Progenitor cell of endocrine pancreas (in vitro differentiated cells): ENCODE results near the gene KPNA5. TPM values are rescaled to one million over a fixed set of nuclear protein-coding genes. Genes with fewer than 3 reads are reported as not detected.

Experiments
- DNase-seq: peaks from one replicate; pipeline ENCODE4 v3.0.0; 2021; ENCODE audit warnings: low spot score; ENCODE audit not compliant: unreplicated experiment
- H3K27ac Mint-ChIP-seq: 2 replicates; pipeline ENCODE4 v1.8.0; 2021; ENCODE audit warnings: mild to moderate bottlenecking, moderate library complexity, mixed read lengths
- H3K27me3 Mint-ChIP-seq: 2 replicates; pipeline ENCODE4 v1.8.0; 2021; ENCODE audit warnings: mixed read lengths
- H3K36me3 Mint-ChIP-seq: 2 replicates; pipeline ENCODE4 v1.8.0; 2022; ENCODE audit warnings: mixed read lengths; ENCODE audit not compliant: insufficient read depth
- H3K4me1 Mint-ChIP-seq: 2 replicates; pipeline ENCODE4 v1.8.0; 2021; ENCODE audit warnings: low read depth, mixed read lengths
- H3K4me3 Mint-ChIP-seq: 2 replicates; pipeline ENCODE4 v1.8.0; 2021; ENCODE audit warnings: low read depth, mild to moderate bottlenecking, moderate library complexity, mixed read lengths
- H3K9me3 Mint-ChIP-seq: 2 replicates; pipeline ENCODE4 v1.8.0; 2021; ENCODE audit warnings: low read depth, mixed read lengths
- total RNA-seq: library from RNA; stranded (reverse); gene quantifications from 2 replicates; pipeline ENCODE4 v1.2.1, GENCODE V29; 2021
- TF ChIP-seq, protein P1 (sequence below): fragments of 200-600 bp; sonication (generic); IDR thresholded peaks from one replicate; pipeline ENCODE4 v1.5.0; 2021; ENCODE audit warnings: antibody characterized with exemption, mild to moderate bottlenecking; ENCODE audit not compliant: unreplicated experiment

The KPNA5 gene
- total RNA-seq, 1 donor from 2014 or later: 24.5 TPM

DNA sequence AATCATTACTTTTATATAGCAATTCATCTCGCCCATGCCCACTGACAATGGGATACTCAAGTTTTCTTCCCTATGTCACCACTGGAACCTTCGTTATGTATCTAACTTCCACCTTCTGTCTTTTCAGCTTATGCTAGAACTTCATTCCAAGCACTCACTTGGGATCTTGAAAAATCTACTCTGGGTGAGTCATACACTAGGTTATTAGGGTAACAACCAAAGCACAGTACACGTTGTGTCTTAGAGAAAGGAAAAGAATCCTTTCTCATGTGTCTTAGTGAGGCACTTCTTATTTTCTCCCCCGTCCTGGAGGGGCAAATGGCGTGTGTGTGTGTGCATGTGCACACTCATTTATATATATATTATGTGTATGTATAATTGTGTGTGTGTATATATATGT is 102.8 kb downstream of the KPNA5 start:
- H3K4me3 Mint-ChIP-seq: no peak overlapping the region
- no peaks in the 10 kb centered on the region for H3K9me3 Mint-ChIP-seq

More for the DNA sequence above, 102.8 kb downstream of the KPNA5 start:
- no peaks in the 10 kb centered on the region for H3K4me1 Mint-ChIP-seq
- no peaks in the 10 kb centered on the region for H3K27me3 Mint-ChIP-seq
- TF ChIP-seq, protein P1, sequence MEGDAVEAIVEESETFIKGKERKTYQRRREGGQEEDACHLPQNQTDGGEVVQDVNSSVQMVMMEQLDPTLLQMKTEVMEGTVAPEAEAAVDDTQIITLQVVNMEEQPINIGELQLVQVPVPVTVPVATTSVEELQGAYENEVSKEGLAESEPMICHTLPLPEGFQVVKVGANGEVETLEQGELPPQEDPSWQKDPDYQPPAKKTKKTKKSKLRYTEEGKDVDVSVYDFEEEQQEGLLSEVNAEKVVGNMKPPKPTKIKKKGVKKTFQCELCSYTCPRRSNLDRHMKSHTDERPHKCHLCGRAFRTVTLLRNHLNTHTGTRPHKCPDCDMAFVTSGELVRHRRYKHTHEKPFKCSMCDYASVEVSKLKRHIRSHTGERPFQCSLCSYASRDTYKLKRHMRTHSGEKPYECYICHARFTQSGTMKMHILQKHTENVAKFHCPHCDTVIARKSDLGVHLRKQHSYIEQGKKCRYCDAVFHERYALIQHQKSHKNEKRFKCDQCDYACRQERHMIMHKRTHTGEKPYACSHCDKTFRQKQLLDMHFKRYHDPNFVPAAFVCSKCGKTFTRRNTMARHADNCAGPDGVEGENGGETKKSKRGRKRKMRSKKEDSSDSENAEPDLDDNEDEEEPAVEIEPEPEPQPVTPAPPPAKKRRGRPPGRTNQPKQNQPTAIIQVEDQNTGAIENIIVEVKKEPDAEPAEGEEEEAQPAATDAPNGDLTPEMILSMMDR: no peak
- no peak overlapping the region for H3K27ac Mint-ChIP-seq
- H3K36me3 Mint-ChIP-seq: no peaks in the 10 kb centered on the region
- DNase-seq: no peak

Other genes with a start within 250 kb of the KPNA5 start
- gene CALHM6, start 219.8 kb upstream of the KPNA5 start, total RNA-seq: 0.75 and 1.2 TPM in 2 replicates
- gene CALHM5, start 169.6 kb upstream of the KPNA5 start, total RNA-seq: 0.05 and 0.09 TPM in 2 replicates
- gene TRAPPC3L, start 135.5 kb upstream of the KPNA5 start, total RNA-seq: not detected in 2 replicates
- not detected in 2 replicates for gene CALHM4, start 127.5 kb upstream of the KPNA5 start, total RNA-seq
- gene RWDD1, start 109.7 kb upstream of the KPNA5 start, total RNA-seq: 35.8 and 36.2 TPM in 2 replicates
- 5.4 and 6.3 TPM in 2 replicates for gene RSPH4A, start 64.7 kb upstream of the KPNA5 start, total RNA-seq
- gene ZUP1, start 12.4 kb upstream of the KPNA5 start, total RNA-seq: 16.8 and 18.0 TPM in 2 replicates
- 1.5 and 2.5 TPM in 2 replicates for gene FAM162B, start 84.5 kb downstream of the KPNA5 start, total RNA-seq
- 0.11 TPM in 1 of 2 replicates, not detected in the other for gene GPRC6A, start 147.9 kb downstream of the KPNA5 start, total RNA-seq
- 28.7 and 34.2 TPM in 2 replicates for gene RFX6, start 196.0 kb downstream of the KPNA5 start, total RNA-seq